ENCODE results near the gene WDR45.
"Not testable (repeated sequence)": the region's sequence is repeated elsewhere in the genome, so short reads cannot be mapped to it uniquely, and the experiment has no call there.

WDR45 gene

GRCh38 chrX:49079489-49080428 is at the start of gene WDR45:
WDR45 (minus strand) TSS chrX:49079887; CDS start chrX:49078095, 1,792 bp downstream.
- peak; percentile 36 to 47 (median 44) for DNase-seq (ENCODE audit: low read depth in 3 of 3)

GRCh38 chrX:49129427-49129826 is 49.7 kb upstream of the WDR45 start:
- DNase-seq (ENCODE audit: low read depth in 3 of 3), result no peak

GRCh38 chrX:49127742-49128258 is 48.1 kb upstream of the WDR45 start:
- DNase-seq (ENCODE audit: low read depth in 3 of 3), result not testable (repeated sequence)

- DNase-seq (ENCODE audit: low read depth in 3 of 3), result no peak
Measured at GRCh38 chrX:49122499-49122898, 42.8 kb upstream of the WDR45 start.

GRCh38 chrX:49120091-49120490 is 40.4 kb upstream of the WDR45 start:
- no peak for DNase-seq (ENCODE audit: low read depth in 3 of 3)

- no peak for DNase-seq (ENCODE audit: low read depth in 3 of 3)
Measured at GRCh38 chrX:49117581-49117980, 37.9 kb upstream of the WDR45 start.

- no peak for DNase-seq (ENCODE audit: low read depth in 3 of 3)
Measured at GRCh38 chrX:49116716-49117115, 37.0 kb upstream of the WDR45 start.

GRCh38 chrX:49116076-49116475 is 36.4 kb upstream of the WDR45 start:
- no peak for DNase-seq (ENCODE audit: low read depth in 3 of 3)

- DNase-seq (ENCODE audit: low read depth in 3 of 3), result no peak
Measured at GRCh38 chrX:49111791-49112190, 32.1 kb upstream of the WDR45 start.

GRCh38 chrX:49110417-49110816 is 30.7 kb upstream of the WDR45 start:
- no peak for DNase-seq (ENCODE audit: low read depth in 3 of 3)

- no peak for DNase-seq (ENCODE audit: low read depth in 3 of 3)
Measured at GRCh38 chrX:49108641-49109040, 29.0 kb upstream of the WDR45 start.

GRCh38 chrX:49106930-49107329 is 27.2 kb upstream of the WDR45 start:
- no peak for DNase-seq (ENCODE audit: low read depth in 3 of 3)

GRCh38 chrX:49106296-49106695 is 26.6 kb upstream of the WDR45 start:
- DNase-seq (ENCODE audit: low read depth in 3 of 3), result no peak

GRCh38 chrX:49103637-49104036 is 23.9 kb upstream of the WDR45 start:
- no peak for DNase-seq (ENCODE audit: low read depth in 3 of 3)

GRCh38 chrX:49102190-49102589 is 22.5 kb upstream of the WDR45 start:
- no peak for DNase-seq (ENCODE audit: low read depth in 3 of 3)

GRCh38 chrX:49101629-49101984 is 21.9 kb upstream of the WDR45 start:
- DNase-seq (ENCODE audit: low read depth in 3 of 3), result no peak

GRCh38 chrX:49100704-49101628 is 21.3 kb upstream of the WDR45 start:
- peak; percentile 70 to 80 (median 77) for DNase-seq (ENCODE audit: low read depth in 3 of 3)

GRCh38 chrX:49096419-49096818 is 16.7 kb upstream of the WDR45 start:
- DNase-seq (ENCODE audit: low read depth in 3 of 3), result no peak

- no peak for DNase-seq (ENCODE audit: low read depth in 3 of 3)
Measured at GRCh38 chrX:49089553-49089952, 9.9 kb upstream of the WDR45 start.

GRCh38 chrX:49082271-49082871 is 2.7 kb upstream of the WDR45 start:
- DNase-seq (ENCODE audit: low read depth in 3 of 3), result no peak

- no peak for DNase-seq (ENCODE audit: low read depth in 3 of 3)
Measured at GRCh38 chrX:49077941-49078340, 1.7 kb downstream of the WDR45 start.

GRCh38 chrX:49075347-49075746 is 4.3 kb downstream of the WDR45 start:
- no peak for DNase-seq (ENCODE audit: low read depth in 3 of 3)

Measured in stimulated activated CD4-positive, alpha-beta T cell treated with anti-CD3 and anti-CD28 coated beads, TNF-alpha, amount 100 ng/mL, for 48 hours (primary cell).